HG03378 (cell line): Measurements from ENCODE around the gene TADA2B.

ENCODE experiments used
- ATAC-seq: cut with Tn5 transposase; IDR thresholded peaks from one replicate; pipeline ENCODE4 v1.9.1; 2021; ENCODE audit warnings: mild to moderate bottlenecking, moderate library complexity; ENCODE audit not compliant: unreplicated experiment

TADA2B gene

GRCh38 chr4:7103607-7104365, 60.6 kb downstream of the TADA2B start:
- ATAC-seq: no peak

- ATAC-seq: no peak
These were observed 61.3 kb downstream of the TADA2B start for GRCh38 chr4:7104366-7105031.

DNA sequence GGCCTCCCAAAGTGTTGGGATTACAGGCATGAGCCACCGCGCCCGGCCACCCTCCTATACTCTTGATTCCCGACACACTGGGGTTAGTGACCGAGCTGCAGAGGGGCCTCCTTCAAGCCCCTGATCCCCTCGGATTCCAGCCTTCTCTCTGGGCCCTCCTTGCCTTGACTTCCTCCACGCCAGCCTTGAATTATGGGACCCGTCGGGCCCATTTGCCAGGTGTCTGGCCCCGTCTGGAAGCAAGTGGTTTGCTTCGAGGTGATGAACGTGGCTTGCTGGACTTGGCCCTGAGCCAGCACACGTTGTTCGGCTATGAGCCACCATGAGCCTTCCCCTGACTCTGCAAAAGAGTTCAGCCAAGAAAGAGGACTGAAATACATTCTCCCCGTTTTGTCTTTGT, 62.1 kb downstream of the TADA2B start:
- no peak for ATAC-seq

GRCh38 chr4:7107166-7107905, 64.2 kb downstream of the TADA2B start:
- no peak for ATAC-seq
